GM23338 (cell line): ENCODE data around the gene NUTM1. TPM values are rescaled to one million over a fixed set of nuclear protein-coding genes. Genes with fewer than 3 reads are reported as not detected.
A peak's percentile ranks its signal among the peaks of the same experiment; 100 is the strongest.

ENCODE experiments used
- ATAC-seq: fragments of 200-7000 bp; cut with Tn5 transposase; 3 replicates; pipeline ENCODE4 v1.9.1; 2020
- DNase-seq: peaks from one replicate; pipeline ENCODE4 v3.0.0-alpha.2; 2015; ENCODE audit warnings: low spot score
- H2AFZ ChIP-seq: fragments of 200-600 bp; sonication (generic); 2 replicates; pipeline ENCODE4 v1.8.0; 2016; ENCODE audit warnings: antibody characterized with exemption, mild to moderate bottlenecking, moderate library complexity
- H3F3A ChIP-seq: fragments of 200-600 bp; sonication (generic); replicated peaks from 2 replicates; pipeline ENCODE4 v1.8.0; 2017; ENCODE audit warnings: antibody characterized with exemption, mixed run types, low read depth
- H3K27ac ChIP-seq: fragments of 200-600 bp; sonication (generic); 2 replicates; pipeline ENCODE4 v1.6.1; 2016; ENCODE audit warnings: low read depth
- H3K27me3 ChIP-seq: fragments of 200-600 bp; sonication (generic); 2 replicates; pipeline ENCODE4 v1.8.0; 2016; ENCODE audit warnings: mild to moderate bottlenecking, mixed run types, moderate library complexity; ENCODE audit not compliant: insufficient read depth
- H3K36me3 ChIP-seq: fragments of 200-600 bp; sonication (generic); 2 replicates; pipeline ENCODE4 v1.8.0; 2016; ENCODE audit warnings: mild to moderate bottlenecking; ENCODE audit not compliant: insufficient read depth
- H3K4me1 ChIP-seq: fragments of 200-600 bp; sonication (generic); 2 replicates; pipeline ENCODE4 v1.8.0; 2016; ENCODE audit warnings: mild to moderate bottlenecking, moderate library complexity; ENCODE audit not compliant: insufficient read depth
- H3K4me2 ChIP-seq: fragments of 200-600 bp; sonication (generic); 2 replicates; pipeline ENCODE4 v1.7.1; 2017; ENCODE audit warnings: mixed run types
- H3K4me3 ChIP-seq: fragments of 200-600 bp; sonication (generic); 2 replicates; pipeline ENCODE4 v1.6.1; 2016; ENCODE audit warnings: mixed run types
- H3K79me2 ChIP-seq: fragments of 200-600 bp; sonication (generic); replicated peaks from 2 replicates; pipeline ENCODE4 v1.8.0; 2017; ENCODE audit warnings: mild to moderate bottlenecking; ENCODE audit not compliant: insufficient read depth
- H3K9me2 ChIP-seq: fragments of 200-600 bp; sonication (generic); 2 replicates; pipeline ENCODE4 v1.8.0; 2017; ENCODE audit not compliant: insufficient read depth
- H4K20me1 ChIP-seq: fragments of 200-600 bp; sonication (generic); replicated peaks from 2 replicates; pipeline ENCODE4 v1.8.0; 2017; ENCODE audit warnings: mild to moderate bottlenecking; ENCODE audit not compliant: insufficient read depth
- H3K27ac Mint-ChIP-seq: 2 replicates; pipeline ENCODE4 v1.8.0; 2020; ENCODE audit warnings: inconsistent platforms, mild to moderate bottlenecking, moderate library complexity, mixed read lengths
- H3K27me3 Mint-ChIP-seq: 3 replicates; pipeline ENCODE4 v1.8.0; 2022; ENCODE audit warnings: low read depth, mild to moderate bottlenecking, moderate library complexity, mixed read lengths, inconsistent platforms; ENCODE audit not compliant: insufficient read depth, poor library complexity
- H3K36me3 Mint-ChIP-seq: 3 replicates; pipeline ENCODE4 v1.8.0; 2021; ENCODE audit warnings: low read depth, mild to moderate bottlenecking, inconsistent platforms, moderate library complexity, mixed read lengths
- H3K4me1 Mint-ChIP-seq: 3 replicates; pipeline ENCODE4 v1.8.0; 2020; ENCODE audit warnings: mild to moderate bottlenecking, inconsistent platforms, mixed read lengths
- H3K4me3 Mint-ChIP-seq: 3 replicates; pipeline ENCODE4 v1.8.0; 2021; ENCODE audit warnings: moderate library complexity, mild to moderate bottlenecking, inconsistent platforms, mixed read lengths
- H3K9me3 Mint-ChIP-seq: 3 replicates; pipeline ENCODE4 v1.8.0; 2020; ENCODE audit warnings: moderate library complexity, mild to moderate bottlenecking, inconsistent platforms, mixed read lengths
- CREB1 ChIP-seq: fragments of 250-450 bp; sonication (Bioruptor Pico); IDR thresholded peaks from 2 replicates; pipeline ENCODE4 v1.5.0; 2020; ENCODE audit warnings: low read depth, mild to moderate bottlenecking, moderate library complexity
- CTCF ChIP-seq, 2 experiments: fragments of 200-600 bp in 1 of 2; sonication (generic) in 1 of 2; conservative IDR thresholded peaks; 2 replicates each; pipeline versions ENCODE4 v1.5.1 to v1.6.1; 2016 to 2017; ENCODE audit warnings: antibody characterized with exemption in 2 of 2, low read depth in 2 of 2, mild to moderate bottlenecking in 2 of 2, moderate library complexity in 1 of 2
- ETS1 ChIP-seq: IDR thresholded peaks from 2 replicates; pipeline ENCODE4 v1.6.1; 2016; ENCODE audit warnings: antibody characterized with exemption
- EZH2 ChIP-seq: fragments of 200-600 bp; sonication (generic); IDR thresholded peaks from one replicate; pipeline ENCODE4 v1.8.0; 2017; ENCODE audit warnings: antibody characterized with exemption, mild to moderate bottlenecking, low read depth; ENCODE audit not compliant: unreplicated experiment
- JUNB ChIP-seq: IDR thresholded peaks from one replicate; pipeline ENCODE4 v1.6.1; 2016; ENCODE audit warnings: antibody characterized with exemption; ENCODE audit not compliant: unreplicated experiment
- POLR2AphosphoS5 ChIP-seq: IDR thresholded peaks from 2 replicates; pipeline ENCODE4 v1.6.1; 2016; ENCODE audit warnings: antibody characterized with exemption, low read depth
- REST ChIP-seq: IDR thresholded peaks from one replicate; pipeline ENCODE4 v1.6.1; 2018; ENCODE audit warnings: antibody characterized with exemption; ENCODE audit not compliant: unreplicated experiment
- STAT1 ChIP-seq: IDR thresholded peaks from one replicate; pipeline ENCODE4 v1.6.1; 2016; ENCODE audit warnings: antibody characterized with exemption; ENCODE audit not compliant: unreplicated experiment
- ZNF114 ChIP-seq: fragments of 250-450 bp; sonication (Bioruptor Pico); IDR thresholded peaks from 2 replicates; pipeline ENCODE4 v1.5.0; 2020; ENCODE audit warnings: mild to moderate bottlenecking, moderate library complexity
- ZNF462 ChIP-seq: fragments of 250-450 bp; sonication (Bioruptor Pico); IDR thresholded peaks from 2 replicates; pipeline ENCODE4 v1.5.0; 2020; ENCODE audit warnings: mild to moderate bottlenecking, moderate library complexity
- polyA plus RNA-seq: library from polyadenylated mRNA; unstranded; fragments of >200 nt; fragmentation: Nextera tagmentation; extraction: Ambion mirVana; gene quantifications from 2 replicates; pipeline ENCODE4 v1.2.1, GENCODE V29; 2016
- total RNA-seq: library from RNA; depleted of rRNA; stranded (reverse); fragments of >200 nt; shearing (Covaris generic); gene quantifications from 2 replicates; pipeline ENCODE4 v1.2.3, GENCODE V29; 2014

Gene NUTM1
- total and polyA plus RNA-seq, 2 experiments from 2014 or later, result 0.16 to 1.2 TPM

GRCh38 chr15:34362047-34362773, 19.1 kb downstream of the NUTM1 start (continued):
- TF ChIP-seq STAT1 (no peak), CTCF (conservative IDR thresholded peaks at IDR 0.05; ENCODE audit: low read depth in 2 of 2) (peak in 1 of 2 experiments; percentile 40; a peak in 3 of 4 replicates)

GRCh38 chr15:34364041-34364440, 20.9 kb downstream of the NUTM1 start:
- Histone ChIP-seq H4K20me1 (peaks cover 20% of the 10 kb centered on the region), H3F3A (peaks cover 11% of the 10 kb centered on the region; the same call in 1 of the 2 replicates), H3K4me1 (peaks cover 17% of the 10 kb centered on the region), H2AFZ (no peak overlapping the region), H3K27ac (no peak overlapping the region), H3K9me2 (no peaks in the 10 kb centered on the region), H3K79me2 (peaks cover 23% of the 10 kb centered on the region), H3K4me2 (no peak overlapping the region), H3K36me3 (peaks cover 15% of the 10 kb centered on the region), H3K27me3 (no peaks in the 10 kb centered on the region), H3K4me3 (no peak overlapping the region)
- Mint-ChIP-seq H3K27me3 (peaks cover 25% of the 10 kb centered on the region), H3K4me1 (peaks cover 22% of the 10 kb centered on the region), H3K36me3 (peaks cover 50% of the 10 kb centered on the region), H3K4me3 (no peak overlapping the region), H3K9me3 (no peaks in the 10 kb centered on the region; the same call in 2 of the 3 replicates), H3K27ac (no peak overlapping the region)
- DNase-seq, result no peak
- no peak for ATAC-seq
- TF ChIP-seq EZH2 (no peak), ETS1 (no peak), REST (no peak), CREB1 (CRISPR knock-in tag) (no peak), ZNF462 (CRISPR knock-in tag) (no peak), POLR2AphosphoS5 (no peak), ZNF114 (CRISPR knock-in tag) (no peak), JUNB (no peak)
